IMR-90 (cell line): ENCODE data around the gene GCN1. TPM values are rescaled to one million over a fixed set of nuclear protein-coding genes. Genes with fewer than 3 reads are reported as not detected.

ENCODE experiments used
- ATAC-seq: fragments of 200-7000 bp; cut with Tn5 transposase; 2 replicates; pipeline ENCODE4 v1.9.1; 2020; ENCODE audit warnings: low read depth, mild to moderate bottlenecking, moderate library complexity
- BruUV-seq: library from RNA; stranded (reverse); fragments of 400-500 nt; replicated peaks from 2 replicates; lab custom pipeline; 2021; lab: Mats Ljungman, UMichigan
- CTCF ChIA-PET: fragments of 300-600 bp; formaldehyde crosslinking; extraction: SDS; loops from one replicate; lab custom pipeline; 2021; ENCODE audit warnings: antibody characterized with exemption; lab: Yijun Ruan, JAX
- POLR2A ChIA-PET: fragments of 300-600 bp; sonication (Branson Sonifier 250); formaldehyde crosslinking; loops from one replicate; lab custom pipeline; 2022; ENCODE audit warnings: antibody characterized with exemption; ENCODE audit not compliant: unreplicated experiment; lab: Charles Lee
- DNase-seq: peaks from one replicate; pipeline ENCODE4 v3.0.0; 2013
- H2AFZ ChIP-seq: replicated peaks from 2 replicates; pipeline ENCODE3; 2013; ENCODE audit warnings: low read length, mild to moderate bottlenecking; ENCODE audit not compliant: poor library complexity
- H2AK5ac ChIP-seq: 2 replicates; pipeline ENCODE4 v1.6.1; 2013; ENCODE audit warnings: low read depth, low read length, inconsistent platforms
- H2AK9ac ChIP-seq: replicated peaks from 2 replicates; pipeline ENCODE3; 2013; ENCODE audit warnings: mild to moderate bottlenecking, low read depth, low read length, moderate library complexity; ENCODE audit not compliant: poor library complexity
- H2BK120ac ChIP-seq: 2 replicates; pipeline ENCODE4 v1.6.1; 2013; ENCODE audit warnings: low read depth, low read length, inconsistent platforms
- H2BK15ac ChIP-seq: 3 replicates; pipeline ENCODE4 v1.6.1; 2013; ENCODE audit warnings: low read depth, low read length, inconsistent platforms
- H2BK20ac ChIP-seq: 2 replicates; pipeline ENCODE4 v1.6.1; 2013; ENCODE audit warnings: low read depth, mild to moderate bottlenecking, inconsistent platforms, low read length, moderate library complexity
- H2BK5ac ChIP-seq: 2 replicates; pipeline ENCODE4 v1.6.1; 2013; ENCODE audit warnings: mild to moderate bottlenecking, low read depth, low read length, inconsistent platforms; ENCODE audit not compliant: poor library complexity, severe bottlenecking
- H3K14ac ChIP-seq: replicated peaks from 2 replicates; pipeline ENCODE4 v1.6.1; 2013; ENCODE audit warnings: low read depth, low read length, inconsistent platforms
- H3K18ac ChIP-seq: 2 replicates; pipeline ENCODE4 v1.6.1; 2013; ENCODE audit warnings: low read depth, low read length, control low read depth
- H3K23ac ChIP-seq: 2 replicates; pipeline ENCODE4 v1.6.1; 2013; ENCODE audit warnings: low read depth, low read length, inconsistent platforms
- H3K27ac ChIP-seq: 2 replicates; pipeline ENCODE4 v1.5.1; 2013; ENCODE audit warnings: mild to moderate bottlenecking, control low read depth, low read length; ENCODE audit not compliant: insufficient read depth
- H3K27me3 ChIP-seq: 2 replicates; pipeline ENCODE4 v1.6.1; 2013; ENCODE audit warnings: low read length; ENCODE audit not compliant: control insufficient read depth, insufficient read depth
- H3K36me3 ChIP-seq: 2 replicates; pipeline ENCODE4 v1.6.1; 2013; ENCODE audit warnings: low read length, mixed read lengths; ENCODE audit not compliant: control insufficient read depth, insufficient read depth
- H3K4ac ChIP-seq: 2 replicates; pipeline ENCODE4 v1.6.1; 2013; ENCODE audit warnings: low read depth, low read length, inconsistent platforms
- H3K4me1 ChIP-seq: 2 replicates; pipeline ENCODE4 v1.6.1; 2013; ENCODE audit warnings: low read length, mixed read lengths; ENCODE audit not compliant: control insufficient read depth, insufficient read depth
- H3K4me2 ChIP-seq: 2 replicates; pipeline ENCODE4 v1.6.1; 2013; ENCODE audit warnings: low read depth, mild to moderate bottlenecking, control low read depth, low read length, moderate library complexity
- H3K4me3 ChIP-seq: 2 replicates; pipeline ENCODE4 v1.5.1; 2013; ENCODE audit warnings: low read depth, mild to moderate bottlenecking, control low read depth, low read length, moderate library complexity; ENCODE audit not compliant: insufficient read depth
- H3K56ac ChIP-seq: 2 replicates; pipeline ENCODE4 v1.6.1; 2013; ENCODE audit warnings: low read length, inconsistent platforms; ENCODE audit not compliant: insufficient read depth; ENCODE audit errors: extremely low read depth
- H3K79me1 ChIP-seq, 2 experiments: 2 replicates each; pipeline ENCODE4 v1.6.1; 2013; ENCODE audit warnings: low read length in 2 of 2, inconsistent platforms in 1 of 2, low read depth in 1 of 2
- H3K9ac ChIP-seq: 2 replicates; pipeline ENCODE4 v1.6.1; 2013; ENCODE audit warnings: low read depth, low read length, control low read depth
- H3K9me1 ChIP-seq: 2 replicates; pipeline ENCODE4 v1.6.1; 2013; ENCODE audit warnings: low read length, inconsistent platforms; ENCODE audit not compliant: insufficient read depth
- H3K9me3 ChIP-seq: 2 replicates; pipeline ENCODE4 v1.6.1; 2013; ENCODE audit warnings: low read length; ENCODE audit not compliant: control insufficient read depth, insufficient read depth
- H4K20me1 ChIP-seq: 2 replicates; pipeline ENCODE4 v1.6.1; 2013; ENCODE audit warnings: low read length, inconsistent platforms; ENCODE audit not compliant: insufficient read depth
- H4K5ac ChIP-seq: 2 replicates; pipeline ENCODE4 v1.6.1; 2013; ENCODE audit warnings: mild to moderate bottlenecking, low read depth, low read length, control low read depth
- H4K8ac ChIP-seq, 2 experiments: 2 replicates each; pipeline ENCODE4 v1.6.1; 2013; ENCODE audit warnings: low read depth in 2 of 2, low read length in 2 of 2, control low read depth in 1 of 2, inconsistent platforms in 1 of 2
- H4K91ac ChIP-seq: 2 replicates; pipeline ENCODE4 v1.6.1; 2013; ENCODE audit warnings: low read depth, low read length, inconsistent platforms; ENCODE audit not compliant: insufficient read depth
- BHLHE40 ChIP-seq: fragments of 150-350 bp; IDR thresholded peaks from 2 replicates; pipeline ENCODE4 v1.6.1; 2016; ENCODE audit warnings: mild to moderate bottlenecking, low read depth, low read length
- CEBPB ChIP-seq: IDR thresholded peaks from 2 replicates; pipeline ENCODE4 v1.6.1; 2012; ENCODE audit warnings: low read depth, low read length, improper control_type of control experiment
- CHD1 ChIP-seq: IDR thresholded peaks from 2 replicates; pipeline ENCODE4 v1.6.1; 2012; ENCODE audit warnings: low read depth, low read length, improper control_type of control experiment
- ELK1 ChIP-seq: fragments of 150-350 bp; IDR thresholded peaks from 2 replicates; pipeline ENCODE4 v1.6.1; 2016; ENCODE audit warnings: low read depth, mild to moderate bottlenecking, low read length, moderate library complexity, borderline replicate concordance
- FOS ChIP-seq: fragments of 150-350 bp; IDR thresholded peaks from 2 replicates; pipeline ENCODE4 v1.6.1; 2016; ENCODE audit warnings: low read depth, low read length
- MAFK ChIP-seq: IDR thresholded peaks from 2 replicates; pipeline ENCODE4 v1.6.1; 2012; ENCODE audit warnings: low read depth, low read length, improper control_type of control experiment
- MAZ ChIP-seq: IDR thresholded peaks from 2 replicates; pipeline ENCODE4 v1.6.1; 2012; ENCODE audit warnings: low read depth, mild to moderate bottlenecking, low read length, improper control_type of control experiment, moderate library complexity, borderline replicate concordance
- MXI1 ChIP-seq: IDR thresholded peaks from 2 replicates; pipeline ENCODE4 v1.6.1; 2012; ENCODE audit warnings: low read depth, mild to moderate bottlenecking, low read length, moderate library complexity, borderline replicate concordance
- NFE2L2 ChIP-seq: fragments of 150-350 bp; IDR thresholded peaks from 2 replicates; pipeline ENCODE4 v1.6.1; 2016; ENCODE audit warnings: low read depth, mild to moderate bottlenecking, low read length
- POLR2A ChIP-seq: IDR thresholded peaks from 2 replicates; pipeline ENCODE4 v1.6.1; 2012; ENCODE audit warnings: mild to moderate bottlenecking, low read depth, low read length
- RAD21 ChIP-seq: IDR thresholded peaks from 2 replicates; pipeline ENCODE4 v1.6.1; 2012; ENCODE audit warnings: low read length, improper control_type of control experiment
- RCOR1 ChIP-seq: IDR thresholded peaks from 2 replicates; pipeline ENCODE4 v1.6.1; 2012; ENCODE audit warnings: mild to moderate bottlenecking, low read length, improper control_type of control experiment; ENCODE audit not compliant: insufficient replicate concordance
- RFX5 ChIP-seq: IDR thresholded peaks from 2 replicates; pipeline ENCODE4 v1.8.0; 2012; ENCODE audit warnings: low read depth, mild to moderate bottlenecking, low read length, moderate library complexity
- SMC3 ChIP-seq: fragments of 150-350 bp; IDR thresholded peaks from 2 replicates; pipeline ENCODE4 v1.6.1; 2016; ENCODE audit warnings: low read depth, mild to moderate bottlenecking, antibody characterized with exemption, low read length, moderate library complexity
- WGBS, 2 experiments: methylation state at CpG; one replicate each; pipeline versions ENCODE4 v1.1.5 to v1.1.7; 2013; ENCODE audit warnings: missing lambda C conversion rate in 2 of 2; ENCODE audit not compliant: insufficient read length in 1 of 2; ENCODE audit errors: extremely low coverage in 2 of 2; 5-methylcytosine and 5-hydroxymethylcytosine counted together
- dilution Hi-C: fragments of 300-500 bp; cut with HindIII; formaldehyde crosslinking; loops from one replicate; pipeline ENCODE4 v1.14.3; 2018; ENCODE audit warnings: low sequenced_read_pairs; ENCODE audit not compliant: unreplicated experiment
- in situ Hi-C: fragments of 300-500 bp; cut with MboI; formaldehyde crosslinking; loops from 3 replicates; pipeline ENCODE4 v1.14.3; 2019; ENCODE audit warnings: low sequenced_read_pairs, inconsistent platforms, mixed read lengths
- intact Hi-C: fragments of 100-400 bp; cut with micrococcal nuclease; formaldehyde crosslinking; loops from 2 replicates; pipeline ENCODE4 v1.10.0; 2022
- polyA plus RNA-seq, 3 experiments: library from polyadenylated mRNA; depleted of rRNA; stranded (reverse); fragments of >200 nt; gene quantifications; 2 replicates each; pipeline ENCODE4 v1.2.3, GENCODE V29; 2012; ENCODE audit warnings: low replicate concordance in 1 of 3
- total RNA-seq: library from RNA; depleted of rRNA; stranded (reverse); fragments of >200 nt; gene quantifications from 2 replicates; pipeline ENCODE4 v1.2.3, GENCODE V29; 2012
- TF ChIP-seq, protein P1 (sequence below): conservative IDR thresholded peaks from 2 replicates; pipeline ENCODE4 v1.5.1; 2012; ENCODE audit warnings: mild to moderate bottlenecking, low read depth, low read length, improper control_type of control experiment
- TF ChIP-seq, protein P2 (sequence below): fragments of 150-350 bp; IDR thresholded peaks from 2 replicates; pipeline ENCODE4 v1.6.1; 2017; ENCODE audit warnings: mild to moderate bottlenecking, antibody characterized with exemption, low read length, low read depth

GCN1 gene
- total and polyA plus RNA-seq, 2 of the 4 experiments (the other 2 are of a cell fraction) = 57.8 to 77.6 TPM

DNA sequence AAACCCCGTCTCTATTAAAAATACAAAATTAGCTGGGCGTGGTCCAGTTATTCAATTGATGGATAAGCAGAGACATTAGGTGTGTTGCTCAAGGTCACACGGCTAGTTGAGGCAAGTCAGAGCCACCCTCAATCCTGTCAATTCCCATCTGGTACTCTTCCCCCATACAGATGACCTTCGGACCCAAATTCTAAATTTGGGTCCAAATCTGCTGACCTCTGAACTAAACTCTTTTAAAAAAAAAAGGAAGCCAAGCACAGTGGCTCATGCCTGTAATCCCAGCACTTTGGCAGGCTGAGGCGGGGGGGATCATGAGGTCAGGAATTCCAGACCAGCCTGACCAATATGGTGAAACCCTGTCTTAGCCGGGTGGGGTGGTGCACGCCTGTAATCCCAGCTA, 23.9 kb downstream of the GCN1 start:
- ATAC-seq (no peak), DNase-seq (no peak)
- in situ Hi-C loops (no loop called here), intact Hi-C loops (no loop called here), dilution Hi-C loops (no loop called here)
- Histone ChIP-seq H3K9me1 (no peaks in the 10 kb centered on the region), H2AK9ac (no peak overlapping the region), H3K4me2 (no peak overlapping the region), H3K79me1 (peaks cover 8% of the 10 kb centered on the region in 2 experiments; a peak in 3 of 4 replicates), H3K18ac (no peak overlapping the region), H4K91ac (no peak overlapping the region), H4K20me1 (no peaks in the 10 kb centered on the region; the same call in 1 of the 2 replicates), H3K4me1 (no peaks in the 10 kb centered on the region), H2AK5ac (no peak overlapping the region), H2BK20ac (no peak overlapping the region), H3K23ac (no peak overlapping the region), H3K9ac (no peak overlapping the region), H2BK5ac (no peak overlapping the region), H4K5ac (no peak overlapping the region), H3K36me3 (peaks cover 58% of the 10 kb centered on the region), H3K9me3 (no peaks in the 10 kb centered on the region), H3K56ac (no peak overlapping the region), H2AFZ (no peak overlapping the region), H2BK15ac (no peak overlapping the region), H3K4ac (no peak overlapping the region), H3K14ac (no peak overlapping the region), H3K27me3 (no peaks in the 10 kb centered on the region), H4K8ac (no peak overlapping the region), H2BK120ac (no peak overlapping the region), H3K27ac (no peak overlapping the region), H3K4me3 (no peak overlapping the region)
- no CpG with 5 or more reads among the region's 7 CpGs for WGBS, 2 experiments
- no TSS peak for BruUV-seq
- TF ChIP-seq MAZ (no peak), BHLHE40 (no peak), ELK1 (no peak), MAFK (no peak), POLR2A (no peak), CEBPB (no peak), CHD1 (no peak), FOS (no peak), RCOR1 (no peak), MXI1 (no peak), RAD21 (no peak), SMC3 (no peak), RFX5 (no peak), NFE2L2 (no peak)
- TF ChIP-seq, protein P1, sequence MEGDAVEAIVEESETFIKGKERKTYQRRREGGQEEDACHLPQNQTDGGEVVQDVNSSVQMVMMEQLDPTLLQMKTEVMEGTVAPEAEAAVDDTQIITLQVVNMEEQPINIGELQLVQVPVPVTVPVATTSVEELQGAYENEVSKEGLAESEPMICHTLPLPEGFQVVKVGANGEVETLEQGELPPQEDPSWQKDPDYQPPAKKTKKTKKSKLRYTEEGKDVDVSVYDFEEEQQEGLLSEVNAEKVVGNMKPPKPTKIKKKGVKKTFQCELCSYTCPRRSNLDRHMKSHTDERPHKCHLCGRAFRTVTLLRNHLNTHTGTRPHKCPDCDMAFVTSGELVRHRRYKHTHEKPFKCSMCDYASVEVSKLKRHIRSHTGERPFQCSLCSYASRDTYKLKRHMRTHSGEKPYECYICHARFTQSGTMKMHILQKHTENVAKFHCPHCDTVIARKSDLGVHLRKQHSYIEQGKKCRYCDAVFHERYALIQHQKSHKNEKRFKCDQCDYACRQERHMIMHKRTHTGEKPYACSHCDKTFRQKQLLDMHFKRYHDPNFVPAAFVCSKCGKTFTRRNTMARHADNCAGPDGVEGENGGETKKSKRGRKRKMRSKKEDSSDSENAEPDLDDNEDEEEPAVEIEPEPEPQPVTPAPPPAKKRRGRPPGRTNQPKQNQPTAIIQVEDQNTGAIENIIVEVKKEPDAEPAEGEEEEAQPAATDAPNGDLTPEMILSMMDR = no peak
- TF ChIP-seq, protein P2, sequence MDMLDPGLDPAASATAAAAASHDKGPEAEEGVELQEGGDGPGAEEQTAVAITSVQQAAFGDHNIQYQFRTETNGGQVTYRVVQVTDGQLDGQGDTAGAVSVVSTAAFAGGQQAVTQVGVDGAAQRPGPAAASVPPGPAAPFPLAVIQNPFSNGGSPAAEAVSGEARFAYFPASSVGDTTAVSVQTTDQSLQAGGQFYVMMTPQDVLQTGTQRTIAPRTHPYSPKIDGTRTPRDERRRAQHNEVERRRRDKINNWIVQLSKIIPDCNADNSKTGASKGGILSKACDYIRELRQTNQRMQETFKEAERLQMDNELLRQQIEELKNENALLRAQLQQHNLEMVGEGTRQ = no peak
- CTCF ChIA-PET = no interaction called here
- POLR2A ChIA-PET = no interaction called here
